GM21423 (cell line): ENCODE measurements around the gene NECTIN3.

Experiments
- ATAC-seq: cut with Tn5 transposase; IDR thresholded peaks from one replicate; pipeline ENCODE4 v1.9.1; 2021; ENCODE audit warnings: mild to moderate bottlenecking, moderate library complexity; ENCODE audit not compliant: unreplicated experiment

The NECTIN3 gene

GRCh38 chr3:111194048-111194447, 122.4 kb downstream of the NECTIN3 start:
- ATAC-seq: no peak

- no peak for ATAC-seq
Observed at GRCh38 chr3:111197485-111197884, 125.9 kb downstream of the NECTIN3 start.

- ATAC-seq: no peak
Observed at GRCh38 chr3:111200027-111200426, 128.4 kb downstream of the NECTIN3 start.

GRCh38 chr3:111210003-111210711, 138.5 kb downstream of the NECTIN3 start:
- ATAC-seq: no peak

GRCh38 chr3:111210866-111211564, 139.4 kb downstream of the NECTIN3 start:
- ATAC-seq: no peak

- no peak for ATAC-seq
Observed at GRCh38 chr3:111212511-111212910, 140.9 kb downstream of the NECTIN3 start.

GRCh38 chr3:111215481-111215880, 143.9 kb downstream of the NECTIN3 start:
- no peak for ATAC-seq

GRCh38 chr3:111218615-111219014, 147.0 kb downstream of the NECTIN3 start:
- ATAC-seq: no peak

- no peak for ATAC-seq
Observed at GRCh38 chr3:111227216-111227615, 155.6 kb downstream of the NECTIN3 start.

GRCh38 chr3:111229301-111229700, 157.7 kb downstream of the NECTIN3 start:
- ATAC-seq: no peak

- no peak for ATAC-seq
Observed at GRCh38 chr3:111236836-111237713, 165.5 kb downstream of the NECTIN3 start.

- no peak for ATAC-seq
Observed at GRCh38 chr3:111237946-111238345, 166.3 kb downstream of the NECTIN3 start.

GRCh38 chr3:111238885-111239284, 167.3 kb downstream of the NECTIN3 start:
- peak; percentile 99 for ATAC-seq

- ATAC-seq: no peak
Observed at GRCh38 chr3:111241960-111242359, 170.3 kb downstream of the NECTIN3 start.
